Pons (tissue), 1 donor: ENCODE results near the gene BCAR3.

Source experiments
- DNase-seq: peaks from one replicate; pipeline ENCODE4 v3.0.0-alpha.2; 2016; ENCODE audit warnings: low spot score

Gene BCAR3

GRCh38 chr1:93546162-93546863 is 135.3 kb downstream of the BCAR3 start:
- DNase-seq, result no peak

- no peak for DNase-seq
These were observed 139.2 kb downstream of the BCAR3 start for GRCh38 chr1:93542398-93542797.

DNA sequence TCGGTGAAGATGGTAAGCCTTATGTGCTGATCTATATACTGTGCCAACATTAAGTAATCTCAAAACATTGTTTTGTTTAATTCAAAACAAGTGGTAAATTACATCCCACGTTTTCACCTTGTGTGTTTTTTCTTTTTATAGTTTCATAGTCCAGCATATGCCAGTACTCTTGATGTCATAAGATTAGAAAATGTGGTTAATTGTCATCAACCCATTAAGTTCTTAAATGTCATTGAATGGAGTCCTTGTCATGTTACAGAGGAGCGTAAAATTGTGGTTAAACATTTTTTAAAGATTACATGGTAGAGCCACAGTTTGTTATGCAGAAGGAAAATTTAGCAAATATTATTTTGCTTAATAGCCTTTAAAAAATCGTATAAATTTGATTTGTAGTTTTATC is 140.6 kb downstream of the BCAR3 start:
- no peak for DNase-seq

- DNase-seq, result no peak
These were observed 143.7 kb downstream of the BCAR3 start for GRCh38 chr1:93537924-93538323.

GRCh38 chr1:93537396-93537795 is 144.2 kb downstream of the BCAR3 start:
- DNase-seq, result no peak

DNA sequence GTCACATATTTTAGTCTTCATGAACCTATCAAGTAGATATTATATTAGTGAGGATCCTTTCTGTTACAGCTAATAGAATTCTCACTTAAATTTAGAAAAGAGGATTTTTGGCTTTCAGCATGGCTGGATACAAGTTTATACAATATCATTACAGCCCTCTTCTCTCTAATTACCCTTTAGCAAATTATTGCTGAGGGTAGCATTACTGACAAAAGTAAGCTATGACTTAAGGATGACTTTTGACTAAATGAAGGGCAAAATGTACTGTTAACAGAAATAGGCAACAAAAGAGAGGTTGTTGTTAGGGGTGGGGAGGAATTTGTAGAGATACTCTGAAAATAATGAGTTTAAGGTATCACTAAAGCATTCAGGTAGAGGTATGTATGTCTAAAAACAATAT is 148.0 kb downstream of the BCAR3 start:
- DNase-seq, result no peak

DNA sequence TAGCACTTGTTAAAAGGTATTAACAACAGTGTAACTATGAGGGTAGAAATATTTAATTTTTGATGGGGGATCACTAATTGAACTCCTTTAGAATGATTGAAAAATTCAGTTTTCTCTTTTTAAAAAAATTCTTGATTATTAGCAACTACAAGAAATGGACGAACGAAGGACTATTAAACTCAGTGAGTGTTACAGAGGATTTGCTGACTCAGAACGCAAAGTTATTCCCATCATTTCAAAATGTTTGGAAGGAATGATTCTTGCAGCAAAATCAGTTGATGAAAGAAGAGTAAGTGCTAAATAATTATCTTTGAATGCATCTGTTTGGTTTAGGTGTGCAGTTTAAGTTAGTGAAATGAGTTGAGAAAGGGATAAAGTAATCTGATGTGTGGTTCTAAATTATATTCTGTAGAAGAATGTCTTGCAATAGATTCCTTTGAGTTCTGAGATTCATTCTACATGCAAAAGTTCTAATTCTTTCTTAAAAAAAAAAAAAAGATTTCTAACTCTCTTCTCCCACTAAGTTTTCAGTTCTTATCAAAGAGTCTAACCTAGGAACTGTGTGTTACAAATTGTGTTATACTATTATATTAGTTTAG is 148.8 kb downstream of the BCAR3 start:
- DNase-seq, result no peak

GRCh38 chr1:93531193-93531592 is 150.4 kb downstream of the BCAR3 start:
- DNase-seq, result no peak

DNA sequence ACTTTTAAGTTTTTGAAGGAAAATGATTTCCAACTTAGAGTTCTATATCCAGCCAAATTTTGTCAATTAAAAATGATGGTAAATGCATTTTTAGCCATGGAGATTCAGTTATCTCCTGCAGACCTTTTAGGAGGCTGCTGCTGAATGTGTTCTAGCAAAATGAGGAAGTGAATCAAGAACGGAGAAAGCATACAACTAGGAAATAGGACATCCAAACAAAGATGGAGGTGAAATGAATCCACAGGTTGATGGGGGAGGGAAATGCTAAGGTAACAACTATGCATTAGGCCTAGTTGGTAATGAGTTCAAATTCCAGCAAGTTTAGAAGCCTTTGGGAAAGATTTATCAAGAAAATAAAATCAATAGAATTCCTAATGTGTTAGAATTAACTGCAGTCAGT is 153.2 kb downstream of the BCAR3 start:
- no peak for DNase-seq

- no peak for DNase-seq
These were observed 155.2 kb downstream of the BCAR3 start for GRCh38 chr1:93526431-93526830.

- DNase-seq, result no peak
These were observed 156.2 kb downstream of the BCAR3 start for GRCh38 chr1:93525431-93525830.

- no peak for DNase-seq
These were observed 158.9 kb downstream of the BCAR3 start for GRCh38 chr1:93522721-93523120.

- no peak for DNase-seq
These were observed 160.0 kb downstream of the BCAR3 start for GRCh38 chr1:93521618-93522017.

- no peak for DNase-seq
These were observed 162.3 kb downstream of the BCAR3 start for GRCh38 chr1:93519199-93519829.

DNA sequence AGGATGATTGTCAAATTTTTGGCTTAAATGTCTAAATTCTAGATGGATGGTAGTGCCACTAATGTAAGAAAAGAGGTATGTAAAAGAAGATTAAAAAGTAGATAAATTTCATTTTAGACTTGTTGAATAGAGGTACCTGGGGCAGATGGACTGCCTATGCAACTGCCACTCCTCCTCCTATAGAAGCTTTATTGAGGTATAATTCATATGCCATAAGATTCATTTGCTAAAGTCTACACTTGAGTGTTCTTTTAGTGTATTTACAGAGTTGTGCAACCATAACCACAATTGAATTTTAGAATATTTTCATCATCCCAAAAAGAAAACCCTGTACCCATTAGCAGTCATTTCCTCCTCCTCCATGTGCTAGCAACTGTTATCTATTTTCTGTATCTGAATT is 163.1 kb downstream of the BCAR3 start:
- DNase-seq, result no peak

GRCh38 chr1:93516164-93516563 is 165.5 kb downstream of the BCAR3 start:
- no peak for DNase-seq
